GM12891 (cell line): ENCODE measurements around the gene SPACA1. TPM values are rescaled to one million over a fixed set of nuclear protein-coding genes. Genes with fewer than 3 reads are reported as not detected.
"Not testable (repeated sequence)": the region's sequence is repeated elsewhere in the genome, so short reads cannot be mapped to it uniquely, and the experiment has no call there.

ENCODE experiments used
- DNase-seq: peaks from one replicate; pipeline ENCODE4 v3.0.0; 2011; ENCODE audit warnings: low spot score; ENCODE audit not compliant: insufficient read length
- FAIRE-seq: peaks from 2 replicates; lab custom pipeline; 2011; peaks lifted over from hg19 to GRCh38; lab: Jason Lieb, UNC
- PAX5 ChIP-seq: IDR thresholded peaks from 2 replicates; pipeline ENCODE4 v1.6.1; 2011; ENCODE audit warnings: low read length, moderate library complexity, mild to moderate bottlenecking; ENCODE audit not compliant: insufficient read depth, severe bottlenecking
- POLR2A ChIP-seq: IDR thresholded peaks from 2 replicates; pipeline ENCODE4 v1.6.1; 2011; ENCODE audit warnings: low read depth, low read length, control low read depth
- POLR2AphosphoS5 ChIP-seq: IDR thresholded peaks from 2 replicates; pipeline ENCODE4 v1.6.1; 2011; ENCODE audit warnings: low read depth, low read length, control low read depth
- POU2F2 ChIP-seq: IDR thresholded peaks from 2 replicates; pipeline ENCODE4 v1.6.1; 2011; ENCODE audit warnings: low read depth, mild to moderate bottlenecking, control low read depth, low read length, moderate library complexity
- SPI1 ChIP-seq: IDR thresholded peaks from 2 replicates; pipeline ENCODE4 v1.6.1; 2011; ENCODE audit warnings: low read depth, low read length, control low read depth
- TAF1 ChIP-seq: IDR thresholded peaks from 2 replicates; pipeline ENCODE4 v1.6.1; 2011; ENCODE audit warnings: low read depth, low read length, control low read depth
- polyA plus RNA-seq: library from polyadenylated mRNA; unstranded; fragments of >200 nt; gene quantifications from one replicate; pipeline ENCODE4 v1.2.1, GENCODE V29; 2012; ENCODE audit warnings: low read depth, missing spikeins, inconsistent platforms; ENCODE audit not compliant: missing spikeins

Gene SPACA1
- polyA plus RNA-seq = not detected

DNA sequence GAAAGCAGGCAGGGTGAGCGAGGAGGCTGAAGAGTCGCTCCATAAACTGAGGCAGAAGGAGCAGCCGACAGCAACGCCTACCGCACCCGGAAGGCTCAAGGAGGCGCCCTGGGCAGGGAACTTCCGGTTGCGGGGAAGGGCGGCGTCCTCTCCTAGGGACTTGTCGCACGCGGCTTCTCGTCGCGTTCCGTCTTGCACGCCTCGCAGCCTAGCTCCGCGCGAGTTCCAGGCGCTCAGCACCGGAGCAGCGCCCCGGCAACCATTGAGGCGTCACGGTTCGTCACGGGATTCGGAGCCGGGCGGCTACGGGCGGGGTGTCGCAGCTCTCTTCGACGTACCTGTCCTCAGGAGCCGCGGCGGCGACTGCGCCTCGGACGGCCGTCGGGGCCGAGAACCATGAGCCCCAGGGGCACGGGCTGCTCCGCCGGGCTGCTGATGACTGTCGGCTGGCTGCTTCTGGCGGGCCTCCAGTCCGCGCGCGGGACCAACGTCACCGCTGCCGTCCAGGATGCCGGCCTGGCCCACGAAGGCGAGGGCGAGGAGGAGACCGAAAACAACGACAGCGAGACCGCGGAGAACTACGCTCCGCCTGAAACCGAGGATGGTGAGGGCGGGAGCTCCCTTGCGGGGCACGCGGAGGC lies at the start of gene SPACA1:
SPACA1 (plus strand) TSS at position 332 of the 641 bp plus-strand sequence; CDS start at position 397, 65 bp downstream.
- no peak for TF ChIP-seq POLR2AphosphoS5
- TF ChIP-seq POLR2A = no peak
- no peak for TF ChIP-seq POU2F2
- no peak for TF ChIP-seq PAX5
- TF ChIP-seq SPI1 = no peak
- TF ChIP-seq TAF1 = no peak
- no peak for DNase-seq
- no peak for FAIRE-seq

GRCh38 chr6:88000713-88001112 lies 46.9 kb upstream of the SPACA1 start:
- no peak for TF ChIP-seq POLR2A
- no peak for TF ChIP-seq POLR2AphosphoS5
- no peak for TF ChIP-seq POU2F2
- TF ChIP-seq PAX5 = no peak
- FAIRE-seq = no peak

GRCh38 chr6:88001279-88001678 lies 46.4 kb upstream of the SPACA1 start:
- DNase-seq, FAIRE-seq: not testable (repeated sequence)

More at GRCh38 chr6:88000713-88001112, 46.9 kb upstream of the SPACA1 start:
- no peak for DNase-seq

- FAIRE-seq (no peak), DNase-seq (no peak)
- TF ChIP-seq TAF1 = no peak
- TF ChIP-seq POLR2AphosphoS5 = no peak
- TF ChIP-seq SPI1 = no peak
- no peak for TF ChIP-seq POLR2A
- TF ChIP-seq PAX5 = no peak
- no peak for TF ChIP-seq POU2F2
Measured at GRCh38 chr6:88004707-88005106, 42.9 kb upstream of the SPACA1 start.

DNA sequence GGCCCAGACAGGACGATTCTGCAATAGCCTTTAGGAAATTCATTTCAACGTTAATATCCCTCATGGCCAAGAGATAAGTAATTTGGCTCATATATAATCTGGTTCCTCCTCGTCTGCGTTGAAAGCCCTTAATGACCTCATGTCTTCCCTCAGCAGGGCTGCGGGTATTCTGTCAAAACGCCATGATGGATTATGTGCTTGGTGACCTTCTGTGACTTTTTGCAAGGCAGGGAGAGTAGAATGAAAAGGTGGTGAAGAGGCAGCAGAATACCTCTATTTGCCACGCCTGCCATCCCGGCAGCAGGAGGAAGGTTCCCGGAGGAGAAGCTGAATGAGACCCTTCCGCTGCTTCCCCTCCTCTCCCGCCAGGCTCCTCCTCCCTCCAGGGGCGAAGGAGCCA lies 41.1 kb upstream of the SPACA1 start:
- DNase-seq (no peak), FAIRE-seq (no peak)

DNA sequence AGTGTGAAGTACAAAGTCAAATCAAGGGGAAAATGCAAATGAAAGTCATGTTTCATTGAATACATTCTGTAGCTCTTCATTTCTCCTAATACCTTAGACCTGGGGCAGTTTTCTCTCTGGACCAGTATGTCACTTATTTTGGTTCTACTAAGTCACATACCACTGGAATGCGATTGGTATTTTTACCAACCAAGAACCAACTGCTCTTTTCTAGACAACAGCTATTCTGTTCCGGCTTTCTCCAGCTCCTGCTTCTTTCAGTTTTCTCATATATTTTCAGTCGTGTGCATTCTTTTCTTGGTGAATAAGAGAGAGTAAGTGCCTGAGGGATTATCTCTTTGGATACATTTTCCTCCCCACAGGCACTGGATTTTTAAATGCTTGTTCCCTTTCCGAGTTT lies 39.2 kb upstream of the SPACA1 start:
- FAIRE-seq (no peak), DNase-seq (no peak)
- no peak for TF ChIP-seq POLR2A
- TF ChIP-seq PAX5 = no peak
- TF ChIP-seq SPI1 = no peak
- TF ChIP-seq TAF1 = no peak
- no peak for TF ChIP-seq POU2F2
- TF ChIP-seq POLR2AphosphoS5 = no peak

More for the DNA sequence above, 41.1 kb upstream of the SPACA1 start:
- TF ChIP-seq POLR2A (no peak), POLR2AphosphoS5 (no peak), SPI1 (no peak), PAX5 (no peak), POU2F2 (no peak), TAF1 (no peak)

- DNase-seq (no peak), FAIRE-seq (no peak)
- no peak for TF ChIP-seq PAX5
- no peak for TF ChIP-seq POU2F2
- TF ChIP-seq SPI1 = no peak
- no peak for TF ChIP-seq POLR2A
- no peak for TF ChIP-seq TAF1
- TF ChIP-seq POLR2AphosphoS5 = no peak
Measured at GRCh38 chr6:88008831-88009231, 38.8 kb upstream of the SPACA1 start.

DNA sequence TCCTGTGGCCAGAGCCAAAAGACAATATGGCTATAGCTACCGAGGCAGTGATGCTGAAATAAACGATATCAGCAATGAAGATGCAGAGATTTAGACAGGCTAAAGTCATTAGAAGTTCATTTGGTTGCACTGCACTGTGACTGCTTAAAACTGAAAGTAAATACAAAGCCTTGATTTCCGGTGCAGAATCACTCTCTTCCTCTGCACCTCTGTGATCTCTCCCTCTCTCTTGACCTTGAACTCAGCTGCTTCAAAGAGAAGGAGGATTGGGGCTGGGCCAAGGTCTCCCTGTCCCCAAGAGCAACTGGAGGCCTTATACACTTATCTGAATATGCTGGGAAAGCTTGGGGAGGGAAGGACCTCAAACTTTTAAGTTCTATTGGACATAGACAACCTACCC lies 34.6 kb upstream of the SPACA1 start:
- no peak for TF ChIP-seq POLR2AphosphoS5
- TF ChIP-seq SPI1 = no peak
- DNase-seq = no peak
- FAIRE-seq = no peak

DNA sequence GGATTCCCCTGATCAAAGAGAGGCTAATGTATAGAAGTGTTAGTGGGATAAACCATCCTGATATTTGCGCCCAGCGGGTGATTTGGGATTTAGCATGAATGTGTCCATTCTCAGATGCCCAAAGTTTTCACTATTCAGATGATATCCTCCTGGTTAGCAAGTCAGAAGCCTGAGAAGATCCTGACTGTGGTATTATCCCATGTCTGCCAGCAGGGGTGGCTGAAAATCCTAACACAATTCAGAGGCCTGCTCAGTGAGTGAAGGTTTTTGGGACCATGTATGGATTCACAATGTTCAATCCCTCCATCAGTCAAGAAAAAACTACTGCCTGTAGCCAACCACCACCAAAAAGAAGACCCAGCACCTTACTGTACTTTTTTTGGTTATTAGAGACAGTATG lies 34.1 kb upstream of the SPACA1 start:
- no peak for FAIRE-seq
- DNase-seq = no peak
- TF ChIP-seq POLR2AphosphoS5 = no peak
- no peak for TF ChIP-seq SPI1
- no peak for TF ChIP-seq PAX5
- no peak for TF ChIP-seq TAF1
- TF ChIP-seq POLR2A = no peak
- no peak for TF ChIP-seq POU2F2

DNA sequence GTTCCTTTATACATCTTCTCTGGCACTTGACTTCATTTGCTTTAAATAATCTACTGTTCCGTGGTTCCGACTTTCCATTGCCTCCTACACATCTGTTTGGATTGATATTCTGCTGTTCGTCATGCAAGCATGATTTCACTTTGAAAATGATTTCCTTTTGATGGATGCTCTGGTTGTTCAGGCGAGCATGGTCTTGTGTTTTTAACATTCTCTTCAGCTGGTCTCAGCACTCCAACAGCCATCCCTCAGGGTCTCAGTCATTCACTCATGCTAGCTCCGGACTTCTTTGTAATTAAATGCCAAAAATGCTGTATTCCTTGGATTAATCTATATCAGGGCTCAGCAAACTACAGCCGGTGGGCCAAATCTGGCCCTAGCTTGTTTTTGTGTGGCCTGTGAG lies 27.2 kb upstream of the SPACA1 start:
- FAIRE-seq = peak; percentile 9
- TF ChIP-seq POU2F2 (no peak), SPI1 (no peak), POLR2A (no peak), POLR2AphosphoS5 (no peak), PAX5 (no peak), TAF1 (no peak)

More for the DNA sequence above, 27.2 kb upstream of the SPACA1 start:
- DNase-seq = no peak
